Liver (tissue), 9 donors: ENCODE measurements around the gene INPP4A. TPM values are rescaled to one million over a fixed set of nuclear protein-coding genes. Genes with fewer than 3 reads are reported as not detected.

Source experiments
- DNase-seq: peaks from one replicate; pipeline ENCODE4 v3.0.0-alpha.2; 2017; ENCODE audit warnings: low spot score
- H3K27ac ChIP-seq, 2 donors: one replicate each; pipeline ENCODE4 v1.7.0; 2013; ENCODE audit warnings: inconsistent platforms in 2 of 2, low read length in 2 of 2, control low read depth in 1 of 2, low read depth in 1 of 2, mild to moderate bottlenecking in 1 of 2
- H3K27me3 ChIP-seq, 4 donors: one replicate each; pipeline versions ENCODE4 v1.6.1 to v1.7.0; 2013; ENCODE audit warnings: low read length in 3 of 4, inconsistent platforms in 1 of 4, mild to moderate bottlenecking in 1 of 4, moderate library complexity in 1 of 4; ENCODE audit not compliant: control insufficient read depth in 4 of 4, insufficient read depth in 4 of 4
- H3K36me3 ChIP-seq, 4 donors: one replicate each; pipeline versions ENCODE4 v1.6.1 to v1.7.0; 2013; ENCODE audit warnings: low read length in 3 of 4, mild to moderate bottlenecking in 3 of 4, low read depth in 1 of 4, moderate library complexity in 1 of 4; ENCODE audit not compliant: control insufficient read depth in 4 of 4, insufficient read depth in 3 of 4
- H3K4me1 ChIP-seq, 4 donors: one replicate each; pipeline versions ENCODE4 v1.6.1 to v1.7.0; 2013; ENCODE audit warnings: low read length in 3 of 4, mild to moderate bottlenecking in 3 of 4, moderate library complexity in 1 of 4; ENCODE audit not compliant: control insufficient read depth in 4 of 4, insufficient read depth in 4 of 4
- H3K4me3 ChIP-seq, 3 donors: one replicate each; pipeline versions ENCODE4 v1.6.1 to v1.7.0; 2013; ENCODE audit warnings: low read length in 3 of 3, control low read depth in 1 of 3, low read depth in 1 of 3, mild to moderate bottlenecking in 1 of 3
- H3K9ac ChIP-seq, 2 donors: one replicate each; pipeline ENCODE4 v1.7.0; 2013; ENCODE audit warnings: low read length in 2 of 2, mild to moderate bottlenecking in 2 of 2, moderate library complexity in 2 of 2, control low read depth in 1 of 2, low read depth in 1 of 2
- H3K9me3 ChIP-seq, 4 donors: one replicate each; pipeline versions ENCODE4 v1.6.1 to v1.7.0; 2013; ENCODE audit warnings: low read length in 3 of 4; ENCODE audit not compliant: control insufficient read depth in 4 of 4
- CTCF ChIP-seq: fragments of 150-350 bp; IDR thresholded peaks from 2 replicates; pipeline ENCODE4 v1.5.1; 2017; ENCODE audit warnings: improper control_type of control experiment, low read depth, low read length; ENCODE audit not compliant: missing input control
- EGR1 ChIP-seq, 2 donors: IDR thresholded peaks; 2 replicates each; pipeline ENCODE4 v1.6.1; 2016 to 2018; ENCODE audit warnings: antibody characterized with exemption in 2 of 2, low read depth in 2 of 2
- FOXA2 ChIP-seq: IDR thresholded peaks from 2 replicates; pipeline ENCODE4 v1.6.1; 2016; ENCODE audit warnings: antibody characterized with exemption
- GABPA ChIP-seq, 2 donors: IDR thresholded peaks in 1 of 2; conservative IDR thresholded peaks in 1 of 2; 2 replicates each; pipeline ENCODE4 v1.6.1; 2016; ENCODE audit warnings: antibody characterized with exemption in 2 of 2, mild to moderate bottlenecking in 1 of 2, moderate library complexity in 1 of 2
- HNF4A ChIP-seq, 2 donors: conservative IDR thresholded peaks; 2 replicates each; pipeline ENCODE4 v1.6.1; 2016; ENCODE audit warnings: antibody characterized with exemption in 2 of 2, mild to moderate bottlenecking in 2 of 2
- JUND ChIP-seq, 2 donors: IDR thresholded peaks; 2 replicates each; pipeline ENCODE4 v1.6.1; 2016; ENCODE audit warnings: antibody characterized with exemption in 2 of 2
- MAX ChIP-seq: IDR thresholded peaks from 2 replicates; pipeline ENCODE4 v1.6.1; 2016; ENCODE audit warnings: antibody characterized with exemption
- RAD21 ChIP-seq, 2 donors: IDR thresholded peaks; 2 replicates each; pipeline ENCODE4 v1.6.1; 2016; ENCODE audit warnings: antibody characterized with exemption in 2 of 2, mild to moderate bottlenecking in 2 of 2
- SP1 ChIP-seq: IDR thresholded peaks from 2 replicates; pipeline ENCODE4 v1.6.1; 2018; ENCODE audit warnings: antibody characterized with exemption, mild to moderate bottlenecking
- ZBTB33 ChIP-seq: IDR thresholded peaks from 2 replicates; pipeline ENCODE4 v1.6.1; 2016; ENCODE audit warnings: antibody characterized with exemption
- WGBS: extraction: QIAGEN DNeasy Blood & Tissue Kit; methylation state at CpG from one replicate; pipeline ENCODE4 v1.1.7; 2013; 5-methylcytosine and 5-hydroxymethylcytosine counted together
- polyA plus RNA-seq, 2 donors: library from polyadenylated mRNA; stranded (reverse) in 1 of 2; unstranded in 1 of 2; fragments of 200-250 nt in 1 of 2; fragments of >200 nt in 1 of 2; fragmentation: Nextera tagmentation in 1 of 2; extraction: Ambion mirVana in 1 of 2; gene quantifications; one replicate each; pipeline versions ENCODE4 v1.2.1 to v1.2.3, GENCODE V29; 2013 to 2015
- total RNA-seq, 2 donors: library from RNA; depleted of rRNA; stranded (reverse); fragments of >200 nt; gene quantifications; one replicate each; pipeline ENCODE4 v1.2.3, GENCODE V29; 2014
- TF ChIP-seq, protein P1 (sequence below): IDR thresholded peaks from 2 replicates; pipeline ENCODE4 v1.6.1; 2016; ENCODE audit warnings: antibody characterized with exemption
- TF ChIP-seq, protein P2 (sequence below): IDR thresholded peaks from 2 replicates; pipeline ENCODE4 v1.6.1; 2016; ENCODE audit warnings: antibody characterized with exemption, mild to moderate bottlenecking
- donor health status: healthy.
- donor health status: healthy.
- donor health status: healthy.
- donor health status: healthy.
- donor health status: healthy.

The INPP4A gene
- total and polyA plus RNA-seq, 4 donors, result 2.9 to 14.9 (median 7.2) TPM

- no peak for DNase-seq
- 92% methylated on average over 3 of the region's 3 CpGs for WGBS
- Histone ChIP-seq H3K27ac (no peak overlapping the region), H3K27me3 (no peaks in the 10 kb centered on the region), H3K4me3 (no peak overlapping the region), H3K36me3 (peaks cover 0 to 26% (median 9%) of the 10 kb centered on the region in 4 donors), H3K9me3 (no peaks in the 10 kb centered on the region), H3K4me1 (no peaks in the 10 kb centered on the region), H3K9ac (no peak overlapping the region)
- TF ChIP-seq GABPA (IDR thresholded peaks at IDR 0.05 in 1 of 2, conservative IDR thresholded peaks at IDR 0.05 in 1 of 2), result no peak
These were observed 114.9 kb downstream of the INPP4A start for GRCh38 chr2:98559581-98559980.

DNA sequence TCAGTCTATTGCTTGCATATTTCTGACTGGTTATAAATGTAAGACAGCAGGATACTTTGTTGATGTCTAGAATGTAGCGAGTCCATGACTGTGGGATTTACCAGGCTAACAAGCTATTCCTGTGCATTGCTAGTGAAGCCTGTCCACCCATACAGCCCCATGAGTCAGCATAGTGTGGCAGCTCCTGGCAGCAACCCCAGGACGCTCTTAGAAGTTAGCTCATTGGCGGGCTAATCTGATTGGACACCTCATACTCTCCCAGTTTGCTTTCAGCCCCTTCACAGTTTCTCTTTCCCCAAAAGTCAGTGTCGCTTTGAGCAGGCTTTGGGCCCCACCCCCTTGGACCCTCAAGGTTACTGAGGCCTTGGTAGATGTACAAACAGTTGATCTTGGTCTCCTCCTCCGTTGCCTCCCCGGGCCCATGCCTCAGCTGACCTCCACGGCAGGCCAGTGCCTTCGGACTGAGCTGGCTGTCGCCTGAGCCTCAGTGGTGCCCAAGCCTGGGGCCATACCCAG, 115.7 kb downstream of the INPP4A start:
- no peak overlapping the region for H3K4me3 ChIP-seq
- no peaks in the 10 kb centered on the region for H3K27me3 ChIP-seq
- H3K4me1 ChIP-seq, result no peaks in the 10 kb centered on the region
- no peak overlapping the region for H3K27ac ChIP-seq
- H3K9me3 ChIP-seq, result no peaks in the 10 kb centered on the region
- H3K36me3 ChIP-seq, result peaks cover 0 to 21% (median 9%) of the 10 kb centered on the region in 4 donors
- H3K9ac ChIP-seq, result no peak overlapping the region
- 95% methylated on average over 9 of the region's 9 CpGs for WGBS
- no peak for TF ChIP-seq ZBTB33
- no peak for TF ChIP-seq SP1
- no peak for TF ChIP-seq HNF4A (conservative IDR thresholded peaks at IDR 0.05)
- TF ChIP-seq RAD21 (IDR thresholded peaks at IDR 0.05), result no peak
- no peak for TF ChIP-seq CTCF
- TF ChIP-seq MAX, result no peak
- TF ChIP-seq JUND (IDR thresholded peaks at IDR 0.05), result no peak
- TF ChIP-seq GABPA (IDR thresholded peaks at IDR 0.05 in 1 of 2, conservative IDR thresholded peaks at IDR 0.05 in 1 of 2), result no peak
- TF ChIP-seq, protein P1, sequence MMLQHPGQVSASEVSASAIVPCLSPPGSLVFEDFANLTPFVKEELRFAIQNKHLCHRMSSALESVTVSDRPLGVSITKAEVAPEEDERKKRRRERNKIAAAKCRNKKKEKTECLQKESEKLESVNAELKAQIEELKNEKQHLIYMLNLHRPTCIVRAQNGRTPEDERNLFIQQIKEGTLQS, result no peak
- no peak for TF ChIP-seq EGR1 (IDR thresholded peaks at IDR 0.05; ENCODE audit: low read depth in 2 of 2)
- no peak for TF ChIP-seq FOXA2
- TF ChIP-seq, protein P2, sequence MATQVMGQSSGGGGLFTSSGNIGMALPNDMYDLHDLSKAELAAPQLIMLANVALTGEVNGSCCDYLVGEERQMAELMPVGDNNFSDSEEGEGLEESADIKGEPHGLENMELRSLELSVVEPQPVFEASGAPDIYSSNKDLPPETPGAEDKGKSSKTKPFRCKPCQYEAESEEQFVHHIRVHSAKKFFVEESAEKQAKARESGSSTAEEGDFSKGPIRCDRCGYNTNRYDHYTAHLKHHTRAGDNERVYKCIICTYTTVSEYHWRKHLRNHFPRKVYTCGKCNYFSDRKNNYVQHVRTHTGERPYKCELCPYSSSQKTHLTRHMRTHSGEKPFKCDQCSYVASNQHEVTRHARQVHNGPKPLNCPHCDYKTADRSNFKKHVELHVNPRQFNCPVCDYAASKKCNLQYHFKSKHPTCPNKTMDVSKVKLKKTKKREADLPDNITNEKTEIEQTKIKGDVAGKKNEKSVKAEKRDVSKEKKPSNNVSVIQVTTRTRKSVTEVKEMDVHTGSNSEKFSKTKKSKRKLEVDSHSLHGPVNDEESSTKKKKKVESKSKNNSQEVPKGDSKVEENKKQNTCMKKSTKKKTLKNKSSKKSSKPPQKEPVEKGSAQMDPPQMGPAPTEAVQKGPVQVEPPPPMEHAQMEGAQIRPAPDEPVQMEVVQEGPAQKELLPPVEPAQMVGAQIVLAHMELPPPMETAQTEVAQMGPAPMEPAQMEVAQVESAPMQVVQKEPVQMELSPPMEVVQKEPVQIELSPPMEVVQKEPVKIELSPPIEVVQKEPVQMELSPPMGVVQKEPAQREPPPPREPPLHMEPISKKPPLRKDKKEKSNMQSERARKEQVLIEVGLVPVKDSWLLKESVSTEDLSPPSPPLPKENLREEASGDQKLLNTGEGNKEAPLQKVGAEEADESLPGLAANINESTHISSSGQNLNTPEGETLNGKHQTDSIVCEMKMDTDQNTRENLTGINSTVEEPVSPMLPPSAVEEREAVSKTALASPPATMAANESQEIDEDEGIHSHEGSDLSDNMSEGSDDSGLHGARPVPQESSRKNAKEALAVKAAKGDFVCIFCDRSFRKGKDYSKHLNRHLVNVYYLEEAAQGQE, result no peak
- no peak for DNase-seq
